Motor neuron (in vitro differentiated cells): ENCODE results near the gene HCFC1R1. TPM values are rescaled to one million over a fixed set of nuclear protein-coding genes. Genes with fewer than 3 reads are reported as not detected.

ENCODE experiments used
- ATAC-seq, 8 experiments: fragments of 200-7000 bp; cut with Tn5 transposase; replicated peaks in 6 of 8; 2 replicates each; pipeline ENCODE4 v1.8.0; 2021; ENCODE audit warnings: mild to moderate bottlenecking in 8 of 8, moderate library complexity in 8 of 8
- H3K27ac ChIP-seq, 2 donors: fragments of 250-450 bp; sonication (Bioruptor Pico); 2 replicates each; pipeline ENCODE4 v1.9.0; 2021; ENCODE audit warnings: antibody characterized with exemption in 2 of 2, mild to moderate bottlenecking in 2 of 2, moderate library complexity in 1 of 2
- H3K4me1 ChIP-seq, 2 donors: fragments of 250-450 bp; sonication (Bioruptor Pico); replicated peaks in 1 of 2; 2 replicates each; pipeline ENCODE4 v1.6.1; 2021; ENCODE audit warnings: antibody characterized with exemption in 2 of 2, mild to moderate bottlenecking in 2 of 2, moderate library complexity in 1 of 2
- H3K4me3 ChIP-seq, 5 donors: fragments of 250-450 bp; sonication (Bioruptor Pico); 2 replicates each; pipeline ENCODE4 v1.9.0; 2021; ENCODE audit warnings: antibody characterized with exemption in 5 of 5, mild to moderate bottlenecking in 5 of 5, moderate library complexity in 4 of 5
- WGBS, 10 experiments: fragments of 450-650 bp; shearing (Covaris generic); methylation state at CpG; one replicate each; pipeline ENCODE4 v1.0.0; 2022; 5-methylcytosine and 5-hydroxymethylcytosine counted together
- in situ Hi-C, 9 experiments: fragments of 400-800 bp; cut with MboI; loops; one replicate each; pipeline ENCODE4 v1.15.0; 2021; ENCODE audit warnings: low sequenced_read_pairs in 9 of 9, low pct_unique_long_range_greater_than_20kb in 2 of 9; ENCODE audit not compliant: unreplicated experiment in 9 of 9
- total RNA-seq, 8 experiments: library from RNA; unstranded; fragments of 300-600 nt; gene quantifications; 2 replicates each; pipeline versions ENCODE4 v1.2.3 to v1.2.4, GENCODE V29; 2022

Gene HCFC1R1
- total RNA-seq, 8 experiments from 2014 or later = 30.2 to 71.4 (median 40.8) TPM

- Histone ChIP-seq H3K4me1 (peaks cover 19 to 29% of the 10 kb centered on the region in 2 donors), H3K27ac (no peak within 1 kb of the TSS), H3K4me3 (peak within 1 kb of the TSS in 3 of 5 donors; percentile 22 to 32 (median 23))
- in situ Hi-C loops = no loop called here
- WGBS, 10 experiments = 5 to 33% (median 18%) methylated on average over 4 to 8 of the region's 52 CpGs; no CpG with 5 or more reads in 6 of the 10 experiments
- ATAC-seq = no peak
Measured at GRCh38 chr16:3017794-3018506, 5.8 kb downstream of the HCFC1R1 start, which contains the start of gene CLDN6. Gene CLDN6, minus strand, starts transcription at chr16:3018183. Its CDS starts 2,162 bp downstream, at chr16:3016021.

- Histone ChIP-seq H3K27ac (no peak overlapping the region), H3K4me1 (peaks cover 19 to 23% of the 10 kb centered on the region in 2 donors), H3K4me3 (peak overlapping the region in 2 of 5 donors; percentile 22 to 32)
- WGBS, 10 experiments = 36 to 88% (median 63%) methylated on average over 2 to 6 of the region's 20 CpGs; no CpG with 5 or more reads in 7 of the 10 experiments
- in situ Hi-C loops = no loop called here
- no peak for ATAC-seq
Measured at GRCh38 chr16:3017344-3017743, 6.4 kb downstream of the HCFC1R1 start.

- no peak for ATAC-seq
- H3K4me3 ChIP-seq = no peak overlapping the region
- 70 to 92% (median 82%) methylated on average over 2 to 8 of the region's 13 CpGs; no CpG with 5 or more reads in 3 of the 10 experiments for WGBS, 10 experiments
- peaks cover 10 to 18% of the 10 kb centered on the region in 2 donors for H3K4me1 ChIP-seq
- no peak overlapping the region for H3K27ac ChIP-seq
- in situ Hi-C loops = no loop called here
Measured at GRCh38 chr16:3015865-3016521, 7.7 kb downstream of the HCFC1R1 start.

GRCh38 chr16:3014971-3015370 is 8.8 kb downstream of the HCFC1R1 start:
- no peak for ATAC-seq
- Histone ChIP-seq H3K4me3 (no peak overlapping the region), H3K4me1 (peaks cover 4 to 20% of the 10 kb centered on the region in 2 donors), H3K27ac (no peak overlapping the region)
- 83 to 100% (median 98%) methylated on average over 1 to 5 of the region's 6 CpGs; no CpG with 5 or more reads in 3 of the 10 experiments for WGBS, 10 experiments
- in situ Hi-C loops = no loop called here

GRCh38 chr16:3013998-3014690 is 9.6 kb downstream of the HCFC1R1 start:
- 60 to 87% (median 68%) methylated on average over 3 to 5 of the region's 12 CpGs; no CpG with 5 or more reads in 7 of the 10 experiments for WGBS, 10 experiments
- ATAC-seq = no peak
- in situ Hi-C loops = no loop called here
- Histone ChIP-seq H3K27ac (no peak overlapping the region), H3K4me1 (peaks cover 5 to 26% of the 10 kb centered on the region in 2 donors), H3K4me3 (no peak overlapping the region)

GRCh38 chr16:3013491-3013951 is 10.2 kb downstream of the HCFC1R1 start:
- no peak overlapping the region for H3K4me3 ChIP-seq
- peaks cover 8 to 29% of the 10 kb centered on the region in 2 donors for H3K4me1 ChIP-seq
- in situ Hi-C loops = no loop called here
- no peak overlapping the region for H3K27ac ChIP-seq
- WGBS, 10 experiments = 80 to 95% methylated on average over 2 to 4 of the region's 27 CpGs; no CpG with 5 or more reads in 8 of the 10 experiments
- ATAC-seq = peak in 4 of 8 experiments; percentile 1 to 3 (median 2)

- in situ Hi-C loops = no loop called here
- Histone ChIP-seq H3K4me1 (peaks cover 11 to 32% of the 10 kb centered on the region in 2 donors), H3K27ac (no peak within 1 kb of the TSS), H3K4me3 (no peak within 1 kb of the TSS)
- peak; percentile 23 to 77 (median 46) for ATAC-seq
- WGBS, 10 experiments = 4 to 63% (median 20%) methylated on average over 1 to 9 of the region's 27 CpGs; no CpG with 5 or more reads in 7 of the 10 experiments
Measured at GRCh38 chr16:3012828-3013420, 10.8 kb downstream of the HCFC1R1 start, which contains the start of gene CLDN9. Gene CLDN9, plus strand, starts transcription at chr16:3012923. Its CDS starts 440 bp downstream, at chr16:3013363.

- ATAC-seq = peak in 3 of 8 experiments; percentile 1 to 11 (median 4)
- 0% methylated on average over 1 of the region's 19 CpGs; no CpG with 5 or more reads in 9 of the 10 experiments for WGBS, 10 experiments
- in situ Hi-C loops = no loop called here
- Histone ChIP-seq H3K4me3 (no peak overlapping the region), H3K27ac (no peak overlapping the region), H3K4me1 (peaks cover 11 to 34% of the 10 kb centered on the region in 2 donors)
Measured at GRCh38 chr16:3012246-3012645, 11.5 kb downstream of the HCFC1R1 start.

GRCh38 chr16:3010510-3010909 is 13.2 kb downstream of the HCFC1R1 start:
- Histone ChIP-seq H3K4me3 (no peak overlapping the region), H3K27ac (no peak overlapping the region), H3K4me1 (peaks cover 11 to 34% of the 10 kb centered on the region in 2 donors)
- in situ Hi-C loops = no loop called here
- no peak for ATAC-seq
- 14 to 100% (median 91%) methylated on average over 1 to 2 of the region's 8 CpGs; no CpG with 5 or more reads in 4 of the 10 experiments for WGBS, 10 experiments

- no peak overlapping the region for H3K4me3 ChIP-seq
- in situ Hi-C loops = no loop called here
- peaks cover 15 to 38% of the 10 kb centered on the region in 2 donors for H3K4me1 ChIP-seq
- 19 to 88% (median 60%) methylated on average over 1 to 8 of the region's 21 CpGs; no CpG with 5 or more reads in 1 of the 10 experiments for WGBS, 10 experiments
- peak in 5 of 8 experiments; percentile 10 to 18 (median 15) for ATAC-seq
- no peak overlapping the region for H3K27ac ChIP-seq
Measured at GRCh38 chr16:3009568-3010390, 14.0 kb downstream of the HCFC1R1 start.

- 20 to 100% (median 38%) methylated on average over 1 to 4 of the region's 4 CpGs; no CpG with 5 or more reads in 4 of the 10 experiments for WGBS, 10 experiments
- Histone ChIP-seq H3K4me1 (peaks cover 15 to 38% of the 10 kb centered on the region in 2 donors), H3K27ac (no peak overlapping the region), H3K4me3 (no peak overlapping the region)
- ATAC-seq = no peak
- in situ Hi-C loops = no loop called here
Measured at GRCh38 chr16:3008690-3009037, 15.1 kb downstream of the HCFC1R1 start.
